SK-N-SH (cell line): ENCODE results near the gene PPP2R5C. TPM values are rescaled to one million over a fixed set of nuclear protein-coding genes. Genes with fewer than 3 reads are reported as not detected.

ENCODE experiments used
- CTCF ChIA-PET: fragments of 300-600, 350-600 bp; formaldehyde crosslinking; extraction: SDS; loops from one replicate; lab custom pipeline; 2021; lab: Yijun Ruan, JAX
- POLR2A ChIA-PET: fragments of 350-600 bp; sonication (Branson Sonifier 250); formaldehyde crosslinking; extraction: SDS; loops from one replicate; lab custom pipeline; 2020; ENCODE audit warnings: antibody characterized with exemption, inconsistent platforms; lab: Yijun Ruan, JAX
- DNase-seq: peaks from one replicate; pipeline ENCODE4 v3.0.0; 2012
- H2AFZ ChIP-seq: fragments of 200-600 bp; sonication (generic); 2 replicates; pipeline ENCODE4 v1.8.1; 2016; ENCODE audit warnings: antibody characterized with exemption, mild to moderate bottlenecking, low read depth
- H3F3A ChIP-seq: fragments of 200-600 bp; sonication (generic); replicated peaks from 2 replicates; pipeline ENCODE3; 2016; ENCODE audit warnings: antibody characterized with exemption, mild to moderate bottlenecking; ENCODE audit not compliant: insufficient read depth
- H3K27ac ChIP-seq, 2 experiments: fragments of 200-500 bp in 1 of 2; fragments of 200-600 bp in 1 of 2; sonication (Bioruptor generic) in 1 of 2; sonication (generic), shearing (Covaris generic) in 1 of 2; 2 replicates each; pipeline versions ENCODE4 v1.5.1 to v1.6.1; 2014 to 2016; ENCODE audit warnings: low read depth in 2 of 2, inconsistent platforms in 1 of 2, low read length in 1 of 2, mild to moderate bottlenecking in 1 of 2, mixed read lengths in 1 of 2
- H3K27me3 ChIP-seq: fragments of 200-600 bp; sonication (generic), shearing (Covaris generic); 2 replicates; pipeline ENCODE4 v1.6.1; 2016; ENCODE audit warnings: mixed run types; ENCODE audit not compliant: insufficient read depth
- H3K36me3 ChIP-seq, 2 experiments: fragments of 200-500 bp in 1 of 2; fragments of 200-600 bp in 1 of 2; sonication (Bioruptor generic) in 1 of 2; sonication (generic) in 1 of 2; replicated peaks in 1 of 2; 2 replicates each; pipeline versions ENCODE3 to v1.5.1; 2014 to 2016; ENCODE audit warnings: low read length in 1 of 2, mild to moderate bottlenecking in 1 of 2; ENCODE audit not compliant: insufficient read depth in 2 of 2, control insufficient read depth in 1 of 2
- H3K4me1 ChIP-seq, 2 experiments: fragments of 200-500 bp in 1 of 2; fragments of 200-600 bp in 1 of 2; sonication (Bioruptor generic) in 1 of 2; sonication (generic), shearing (Covaris generic) in 1 of 2; 2 replicates each; pipeline versions ENCODE4 v1.5.1 to v1.6.1; 2014 to 2016; ENCODE audit warnings: low read depth in 1 of 2, low read length in 1 of 2, mixed run types in 1 of 2; ENCODE audit not compliant: insufficient read depth in 2 of 2, control insufficient read depth in 1 of 2
- H3K4me2 ChIP-seq: fragments of 200-600 bp; sonication (generic), shearing (Covaris generic); 2 replicates; pipeline ENCODE4 v1.6.1; 2017; ENCODE audit warnings: mixed run types
- H3K4me3 ChIP-seq, 2 experiments: fragments of 200-500 bp in 1 of 2; fragments of 200-600 bp in 1 of 2; sonication (Bioruptor generic) in 1 of 2; sonication (generic), shearing (Covaris generic) in 1 of 2; 2 replicates each; pipeline versions ENCODE4 v1.5.1 to v1.8.1; 2014 to 2016; ENCODE audit warnings: low read depth in 2 of 2, inconsistent platforms in 1 of 2, low read length in 1 of 2, mild to moderate bottlenecking in 1 of 2, mixed read lengths in 1 of 2, moderate library complexity in 1 of 2
- H3K79me2 ChIP-seq: fragments of 200-600 bp; sonication (generic); 2 replicates; pipeline ENCODE4 v1.8.1; 2017; ENCODE audit warnings: mild to moderate bottlenecking; ENCODE audit not compliant: insufficient read depth
- H3K9ac ChIP-seq: fragments of 200-600 bp; sonication (generic); 2 replicates; pipeline ENCODE4 v1.6.1; 2017; ENCODE audit warnings: mixed run types
- H3K9me2 ChIP-seq: fragments of 200-600 bp; sonication (generic); 2 replicates; pipeline ENCODE4 v1.6.1; 2017; ENCODE audit warnings: mixed run types
- H3K9me3 ChIP-seq: fragments of 200-600 bp; sonication (generic); 2 replicates; pipeline ENCODE4 v1.6.1; 2017; ENCODE audit warnings: mixed run types, mild to moderate bottlenecking, moderate library complexity
- H4K20me1 ChIP-seq: fragments of 200-600 bp; sonication (generic); 2 replicates; pipeline ENCODE4 v1.6.1; 2017; ENCODE audit warnings: mild to moderate bottlenecking, mixed run types; ENCODE audit not compliant: insufficient read depth
- ELF1 ChIP-seq: IDR thresholded peaks from 2 replicates; pipeline ENCODE4 v1.4.0; 2012
- EP300 ChIP-seq, 2 experiments: IDR thresholded peaks; 2 replicates each; pipeline versions ENCODE4 v1.4.0 to v1.6.1; 2012; ENCODE audit warnings: borderline replicate concordance in 1 of 2, low read depth in 1 of 2, low read length in 1 of 2
- GATA2 ChIP-seq: sonication (generic); formaldehyde crosslinking; IDR thresholded peaks from 2 replicates; pipeline ENCODE4 v1.5.0; 2020; ENCODE audit warnings: mild to moderate bottlenecking, missing genetic modification reagents
- MXI1 ChIP-seq: IDR thresholded peaks from 2 replicates; pipeline ENCODE4 v1.6.1; 2012; ENCODE audit warnings: mild to moderate bottlenecking, low read depth, low read length, improper control_type of control experiment
- NFIC ChIP-seq: IDR thresholded peaks from 2 replicates; pipeline ENCODE4 v1.4.0; 2012; ENCODE audit warnings: borderline replicate concordance
- NRF1 ChIP-seq: IDR thresholded peaks from 2 replicates; pipeline ENCODE4 v1.6.1; 2012; ENCODE audit warnings: low read depth, mild to moderate bottlenecking, low read length
- RCOR1 ChIP-seq: fragments of 150-350 bp; IDR thresholded peaks from 2 replicates; pipeline ENCODE4 v1.6.1; 2017; ENCODE audit warnings: antibody characterized with exemption, low read length
- RFX5 ChIP-seq: IDR thresholded peaks from 2 replicates; pipeline ENCODE4 v1.6.1; 2012; ENCODE audit warnings: mild to moderate bottlenecking, improper control_type of control experiment, low read length
- SMC3 ChIP-seq: IDR thresholded peaks from 2 replicates; pipeline ENCODE4 v1.6.1; 2012; ENCODE audit warnings: low read depth, low read length, improper control_type of control experiment
- TAF1 ChIP-seq: IDR thresholded peaks from 2 replicates; pipeline ENCODE4 v1.6.1; 2012; ENCODE audit warnings: low read depth, mild to moderate bottlenecking, low read length, moderate library complexity, borderline replicate concordance
- TEAD4 ChIP-seq: IDR thresholded peaks from 2 replicates; pipeline ENCODE4 v1.4.0; 2012; ENCODE audit warnings: mild to moderate bottlenecking, borderline replicate concordance; ENCODE audit not compliant: insufficient read depth
- YY1 ChIP-seq: IDR thresholded peaks from 2 replicates; pipeline ENCODE4 v1.4.0; 2012; ENCODE audit warnings: low read depth, mild to moderate bottlenecking
- WGBS: methylation state at CpG from one replicate; pipeline ENCODE4 v1.1.6; 2017; ENCODE audit warnings: low lambda C conversion rate; 5-methylcytosine and 5-hydroxymethylcytosine counted together
- polyA plus RNA-seq, 3 experiments: library from polyadenylated mRNA; depleted of rRNA; stranded (reverse); fragments of >200 nt; gene quantifications; 2 replicates each; pipeline ENCODE4 v1.2.3, GENCODE V29; 2012
- TF ChIP-seq, protein P1 (sequence below): fragments of 150-350 bp; IDR thresholded peaks from 2 replicates; pipeline ENCODE4 v1.6.1; 2017; ENCODE audit warnings: antibody characterized with exemption, low read length, low read depth, borderline replicate concordance
- TF ChIP-seq, protein P2 (sequence below): IDR thresholded peaks from 2 replicates; pipeline ENCODE4 v1.6.1; 2012; ENCODE audit warnings: mild to moderate bottlenecking, low read depth, low read length, moderate library complexity
- TF ChIP-seq, protein P3 (sequence below): IDR thresholded peaks from 2 replicates; pipeline ENCODE4; 2012
- TF ChIP-seq, protein P4 (sequence below): IDR thresholded peaks from 2 replicates; pipeline ENCODE4 v1.4.0; 2012; ENCODE audit warnings: low read depth
- TF ChIP-seq, protein P5 (sequence below): IDR thresholded peaks from 2 replicates; pipeline ENCODE4 v1.4.0; 2012; ENCODE audit warnings: low read depth, borderline replicate concordance

PPP2R5C gene
- polyA plus RNA-seq, 1 of the 3 experiments (the other 2 are of a cell fraction), result 43.7 TPM

DNA sequence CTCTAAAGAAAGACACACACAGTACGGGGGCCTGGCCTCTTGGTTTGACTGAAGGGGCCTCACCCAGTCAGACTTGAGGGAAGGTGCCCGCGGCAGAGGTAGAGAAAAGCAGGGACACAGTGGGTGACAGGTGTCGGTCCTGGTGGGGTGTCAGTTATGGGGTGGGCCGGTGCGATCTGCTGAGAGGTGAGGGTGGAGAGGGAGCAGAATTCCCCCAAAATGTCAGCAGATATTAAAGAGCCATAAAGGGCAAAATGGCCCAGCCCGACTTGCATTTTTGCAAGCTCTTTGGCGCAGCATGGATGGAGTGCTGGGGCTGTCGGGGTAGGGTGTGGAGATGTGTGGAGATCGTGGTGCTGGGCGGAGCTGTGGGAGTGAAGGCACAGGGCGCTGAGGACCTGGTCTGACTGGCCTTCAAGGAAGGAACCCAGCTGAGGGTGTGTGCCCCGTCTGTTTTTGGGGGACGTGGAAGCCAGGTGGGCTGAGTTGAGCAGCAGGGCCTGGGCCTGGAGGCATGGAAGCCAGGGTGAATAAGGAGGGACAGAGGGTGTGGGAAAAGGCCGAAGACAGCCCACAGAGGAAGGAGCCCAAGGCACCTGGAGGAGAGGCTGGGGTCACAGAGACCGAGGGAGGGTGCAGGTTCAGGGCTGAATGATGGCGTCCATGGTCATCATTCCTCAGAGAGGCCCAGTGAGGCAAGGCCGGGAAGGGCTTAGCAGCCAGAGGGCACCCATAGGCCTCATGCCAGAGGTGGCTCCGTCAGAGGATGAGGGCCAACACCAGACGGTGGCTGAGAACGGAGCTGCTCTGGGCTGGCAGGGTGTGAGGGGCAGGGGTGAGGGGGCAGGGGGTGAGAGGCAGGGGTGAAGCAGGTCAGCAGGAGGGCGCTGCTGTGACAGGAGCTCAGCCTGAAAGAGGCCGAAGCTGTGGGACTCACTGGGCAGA lies 154.6 kb downstream of the PPP2R5C start:
- H3K79me2 ChIP-seq, result no peaks in the 10 kb centered on the region

More for the DNA sequence above, 154.6 kb downstream of the PPP2R5C start:
- no peak for TF ChIP-seq ELF1
- no peak for TF ChIP-seq NFIC
- TF ChIP-seq, protein P1, sequence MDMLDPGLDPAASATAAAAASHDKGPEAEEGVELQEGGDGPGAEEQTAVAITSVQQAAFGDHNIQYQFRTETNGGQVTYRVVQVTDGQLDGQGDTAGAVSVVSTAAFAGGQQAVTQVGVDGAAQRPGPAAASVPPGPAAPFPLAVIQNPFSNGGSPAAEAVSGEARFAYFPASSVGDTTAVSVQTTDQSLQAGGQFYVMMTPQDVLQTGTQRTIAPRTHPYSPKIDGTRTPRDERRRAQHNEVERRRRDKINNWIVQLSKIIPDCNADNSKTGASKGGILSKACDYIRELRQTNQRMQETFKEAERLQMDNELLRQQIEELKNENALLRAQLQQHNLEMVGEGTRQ, result no peak
- TF ChIP-seq, protein P2, sequence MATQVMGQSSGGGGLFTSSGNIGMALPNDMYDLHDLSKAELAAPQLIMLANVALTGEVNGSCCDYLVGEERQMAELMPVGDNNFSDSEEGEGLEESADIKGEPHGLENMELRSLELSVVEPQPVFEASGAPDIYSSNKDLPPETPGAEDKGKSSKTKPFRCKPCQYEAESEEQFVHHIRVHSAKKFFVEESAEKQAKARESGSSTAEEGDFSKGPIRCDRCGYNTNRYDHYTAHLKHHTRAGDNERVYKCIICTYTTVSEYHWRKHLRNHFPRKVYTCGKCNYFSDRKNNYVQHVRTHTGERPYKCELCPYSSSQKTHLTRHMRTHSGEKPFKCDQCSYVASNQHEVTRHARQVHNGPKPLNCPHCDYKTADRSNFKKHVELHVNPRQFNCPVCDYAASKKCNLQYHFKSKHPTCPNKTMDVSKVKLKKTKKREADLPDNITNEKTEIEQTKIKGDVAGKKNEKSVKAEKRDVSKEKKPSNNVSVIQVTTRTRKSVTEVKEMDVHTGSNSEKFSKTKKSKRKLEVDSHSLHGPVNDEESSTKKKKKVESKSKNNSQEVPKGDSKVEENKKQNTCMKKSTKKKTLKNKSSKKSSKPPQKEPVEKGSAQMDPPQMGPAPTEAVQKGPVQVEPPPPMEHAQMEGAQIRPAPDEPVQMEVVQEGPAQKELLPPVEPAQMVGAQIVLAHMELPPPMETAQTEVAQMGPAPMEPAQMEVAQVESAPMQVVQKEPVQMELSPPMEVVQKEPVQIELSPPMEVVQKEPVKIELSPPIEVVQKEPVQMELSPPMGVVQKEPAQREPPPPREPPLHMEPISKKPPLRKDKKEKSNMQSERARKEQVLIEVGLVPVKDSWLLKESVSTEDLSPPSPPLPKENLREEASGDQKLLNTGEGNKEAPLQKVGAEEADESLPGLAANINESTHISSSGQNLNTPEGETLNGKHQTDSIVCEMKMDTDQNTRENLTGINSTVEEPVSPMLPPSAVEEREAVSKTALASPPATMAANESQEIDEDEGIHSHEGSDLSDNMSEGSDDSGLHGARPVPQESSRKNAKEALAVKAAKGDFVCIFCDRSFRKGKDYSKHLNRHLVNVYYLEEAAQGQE, result no peak
- no peak for TF ChIP-seq NRF1
- no peak for TF ChIP-seq TAF1
- no peak for TF ChIP-seq RCOR1
- no peak for TF ChIP-seq MXI1
- no peak for TF ChIP-seq TEAD4
- TF ChIP-seq, protein P3, sequence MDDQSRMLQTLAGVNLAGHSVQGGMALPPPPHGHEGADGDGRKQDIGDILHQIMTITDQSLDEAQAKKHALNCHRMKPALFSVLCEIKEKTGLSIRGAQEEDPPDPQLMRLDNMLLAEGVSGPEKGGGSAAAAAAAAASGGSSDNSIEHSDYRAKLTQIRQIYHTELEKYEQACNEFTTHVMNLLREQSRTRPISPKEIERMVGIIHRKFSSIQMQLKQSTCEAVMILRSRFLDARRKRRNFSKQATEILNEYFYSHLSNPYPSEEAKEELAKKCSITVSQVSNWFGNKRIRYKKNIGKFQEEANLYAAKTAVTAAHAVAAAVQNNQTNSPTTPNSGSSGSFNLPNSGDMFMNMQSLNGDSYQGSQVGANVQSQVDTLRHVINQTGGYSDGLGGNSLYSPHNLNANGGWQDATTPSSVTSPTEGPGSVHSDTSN, result no peak
- TF ChIP-seq, protein P4, sequence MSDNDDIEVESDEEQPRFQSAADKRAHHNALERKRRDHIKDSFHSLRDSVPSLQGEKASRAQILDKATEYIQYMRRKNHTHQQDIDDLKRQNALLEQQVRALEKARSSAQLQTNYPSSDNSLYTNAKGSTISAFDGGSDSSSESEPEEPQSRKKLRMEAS, result no peak
- TF ChIP-seq, protein P5, sequence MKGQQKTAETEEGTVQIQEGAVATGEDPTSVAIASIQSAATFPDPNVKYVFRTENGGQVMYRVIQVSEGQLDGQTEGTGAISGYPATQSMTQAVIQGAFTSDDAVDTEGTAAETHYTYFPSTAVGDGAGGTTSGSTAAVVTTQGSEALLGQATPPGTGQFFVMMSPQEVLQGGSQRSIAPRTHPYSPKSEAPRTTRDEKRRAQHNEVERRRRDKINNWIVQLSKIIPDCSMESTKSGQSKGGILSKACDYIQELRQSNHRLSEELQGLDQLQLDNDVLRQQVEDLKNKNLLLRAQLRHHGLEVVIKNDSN, result no peak
- no peak for TF ChIP-seq RFX5
- no peak for TF ChIP-seq SMC3
- TF ChIP-seq EP300 (IDR thresholded peaks at IDR 0.05; ENCODE audit: borderline replicate concordance in 1 of 2, low read depth in 1 of 2, low read length in 1 of 2), result no peak
- TF ChIP-seq YY1, result no peak
- no peak for TF ChIP-seq GATA2 (CRISPR knock-in tag)
- WGBS, result 94% methylated on average over 22 of the region's 23 CpGs
- ChIA-PET POLR2A (no interaction called here), CTCF (interaction anchor here (0.9 to 1.4 kb wide), 2 partner anchors 45 to 145 kb away, joined by 3 to 4 read pairs; no protein-coding TSS in a partner anchor)
- Histone ChIP-seq H3K36me3 (peaks cover 20 to 38% of the 10 kb centered on the region in 2 experiments), H3K9me3 (no peaks in the 10 kb centered on the region), H3K4me1 (no peaks in the 10 kb centered on the region), H3F3A (no peaks in the 10 kb centered on the region), H3K9me2 (no peaks in the 10 kb centered on the region), H3K27ac (no peak overlapping the region), H3K9ac (no peak overlapping the region), H4K20me1 (no peaks in the 10 kb centered on the region), H3K4me3 (no peak overlapping the region), H2AFZ (no peak overlapping the region), H3K27me3 (no peaks in the 10 kb centered on the region), H3K4me2 (no peak overlapping the region)
- no peak for DNase-seq
